ENCODE measurements around the gene TOP2B.

Gene TOP2B

DNA sequence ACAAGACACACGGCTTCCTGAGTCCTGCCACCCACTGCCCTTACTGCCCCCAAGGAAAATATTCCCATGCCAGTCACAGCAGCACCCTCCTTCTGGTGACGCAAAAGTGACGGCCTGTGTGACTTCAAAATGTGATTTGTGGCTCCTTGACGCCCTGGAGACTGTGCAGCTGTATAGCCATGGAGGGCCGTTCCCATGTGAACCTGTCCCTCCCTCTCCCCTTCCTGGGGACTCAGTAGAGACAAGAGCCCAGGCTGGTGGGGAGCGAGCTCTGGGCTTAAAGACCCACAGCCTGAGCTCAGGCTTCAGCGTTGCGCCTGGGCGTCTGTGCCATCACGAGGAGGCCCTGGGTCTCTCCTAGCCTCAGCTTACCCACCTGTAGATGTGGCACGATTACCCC is 78.2 kb downstream of the TOP2B start:
- Histone ChIP-seq H3K9me3 (ENCODE audit: control insufficient read depth, low read length) (no peaks in the 10 kb centered on the region), H3K9ac (ENCODE audit: low read length) (no peak overlapping the region), H3K27me3 (ENCODE audit: control insufficient read depth, insufficient read depth, low read length) (no peaks in the 10 kb centered on the region), H3K4me3 (ENCODE audit: low read length) (no peak overlapping the region), H3K4me1 (ENCODE audit: control insufficient read depth, insufficient read depth, low read length) (no peaks in the 10 kb centered on the region), H3K36me3 (ENCODE audit: control insufficient read depth, insufficient read depth, low read length) (no peaks in the 10 kb centered on the region)

DNA sequence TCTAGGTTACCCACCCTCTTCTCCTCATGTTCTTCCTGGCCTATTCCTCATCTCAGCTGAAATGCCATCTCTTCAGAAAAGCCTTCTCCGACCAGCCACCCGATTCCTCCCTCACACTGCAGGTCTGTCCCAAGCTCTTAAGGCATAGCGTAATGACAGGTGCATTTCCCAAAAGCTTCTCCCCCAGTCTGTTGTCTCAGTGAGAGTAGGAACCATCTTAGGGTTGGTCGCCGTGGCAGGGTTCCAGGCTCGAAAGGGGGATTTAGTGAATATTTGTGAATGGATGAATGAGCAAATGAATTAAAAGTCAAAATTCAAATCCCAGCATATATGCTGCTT is 78.6 kb downstream of the TOP2B start:
- Histone ChIP-seq H3K9me3 (ENCODE audit: control insufficient read depth, low read length) (no peaks in the 10 kb centered on the region), H3K4me1 (ENCODE audit: control insufficient read depth, insufficient read depth, low read length) (no peaks in the 10 kb centered on the region), H3K36me3 (ENCODE audit: control insufficient read depth, insufficient read depth, low read length) (no peaks in the 10 kb centered on the region), H3K4me3 (ENCODE audit: low read length) (no peak overlapping the region), H3K27me3 (ENCODE audit: control insufficient read depth, insufficient read depth, low read length) (no peaks in the 10 kb centered on the region), H3K9ac (ENCODE audit: low read length) (no peak overlapping the region)

DNA sequence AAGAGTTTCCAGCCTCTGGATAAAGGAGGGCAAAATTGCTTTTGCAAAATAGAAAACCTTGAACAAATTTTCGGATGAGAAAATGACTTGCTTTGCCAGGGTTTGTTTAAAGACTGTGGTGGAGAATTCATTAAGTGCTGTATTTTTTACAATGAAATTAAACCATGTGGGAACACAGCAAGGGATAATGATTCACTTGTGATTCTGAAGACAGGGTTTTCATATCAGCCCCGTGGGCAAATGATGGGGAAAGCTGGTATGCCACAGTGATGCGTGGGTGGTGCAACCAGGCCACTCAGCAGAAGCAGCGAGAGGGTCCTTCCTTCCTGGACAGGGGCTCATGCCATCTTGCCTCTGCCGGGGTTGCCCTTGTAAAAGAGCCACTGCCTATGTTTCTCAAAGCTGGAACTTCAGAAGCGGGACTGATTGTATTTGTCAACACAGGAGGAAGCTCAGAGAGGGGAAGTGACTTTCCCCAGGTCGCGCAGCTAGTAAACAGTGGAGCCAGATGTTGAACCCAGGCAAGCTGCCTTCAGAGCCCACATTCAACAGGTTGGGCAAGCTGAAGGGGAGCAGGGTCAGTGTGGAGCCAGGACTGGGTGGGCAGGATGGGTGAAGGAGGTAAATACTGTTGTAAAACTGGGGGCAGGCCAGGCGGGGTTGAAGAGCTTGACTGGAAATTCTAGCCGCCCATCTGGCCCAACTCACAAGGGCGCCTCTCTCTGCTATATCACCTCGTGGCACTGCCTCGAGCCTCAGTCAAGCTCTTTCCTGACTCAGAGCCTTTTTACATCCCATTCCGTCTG is 79.1 kb downstream of the TOP2B start:
- H3K36me3 ChIP-seq (ENCODE audit: control insufficient read depth, insufficient read depth, low read length), result no peaks in the 10 kb centered on the region
- no peaks in the 10 kb centered on the region for H3K9me3 ChIP-seq (ENCODE audit: control insufficient read depth, low read length)
- H3K27me3 ChIP-seq (ENCODE audit: control insufficient read depth, insufficient read depth, low read length), result no peaks in the 10 kb centered on the region
- no peak overlapping the region for H3K4me3 ChIP-seq (ENCODE audit: low read length)
- H3K9ac ChIP-seq (ENCODE audit: low read length), result no peak overlapping the region
- no peaks in the 10 kb centered on the region for H3K4me1 ChIP-seq (ENCODE audit: control insufficient read depth, insufficient read depth, low read length)

DNA sequence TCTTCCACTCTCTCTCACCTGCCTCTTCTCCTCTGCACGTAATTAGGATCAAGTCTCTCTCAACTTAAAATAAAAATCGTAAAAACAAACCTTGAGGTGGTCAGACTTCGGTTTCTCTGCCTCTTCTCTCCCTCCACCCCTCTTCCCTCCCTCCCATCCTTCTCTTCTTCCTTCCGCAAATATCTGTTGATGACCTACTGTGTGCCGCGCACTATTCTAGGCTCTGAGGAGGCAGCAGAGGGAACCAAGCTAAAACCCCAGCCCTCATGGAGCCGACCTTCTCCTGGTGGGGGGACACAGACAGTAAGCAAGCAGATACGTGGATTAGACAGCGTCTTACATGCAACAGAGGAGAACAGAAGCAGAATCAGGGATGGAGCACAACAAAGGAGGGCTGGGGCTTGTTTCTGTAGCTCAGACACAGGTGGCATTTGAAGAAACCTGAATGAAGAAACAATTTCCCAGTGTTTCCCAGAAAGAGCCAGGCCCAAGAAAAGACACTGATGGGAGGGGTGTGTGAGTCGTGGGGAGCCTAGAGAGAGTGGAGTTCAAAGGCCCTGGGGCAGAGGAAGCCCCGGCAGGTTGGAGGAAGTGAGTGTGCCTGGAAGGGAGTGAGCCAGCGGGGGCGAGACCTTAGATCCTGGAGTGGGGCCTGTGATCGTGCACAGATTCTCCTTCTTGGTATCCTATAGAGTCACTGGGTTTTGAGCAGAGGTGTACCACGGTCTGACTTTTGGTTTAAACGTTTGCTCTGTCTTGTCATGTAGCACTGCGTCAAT is 80.5 kb downstream of the TOP2B start:
- Histone ChIP-seq H3K4me1 (ENCODE audit: control insufficient read depth, insufficient read depth, low read length) (no peaks in the 10 kb centered on the region), H3K9ac (ENCODE audit: low read length) (no peak overlapping the region), H3K9me3 (ENCODE audit: control insufficient read depth, low read length) (no peaks in the 10 kb centered on the region), H3K27me3 (ENCODE audit: control insufficient read depth, insufficient read depth, low read length) (no peaks in the 10 kb centered on the region), H3K4me3 (ENCODE audit: low read length) (no peak overlapping the region), H3K36me3 (ENCODE audit: control insufficient read depth, insufficient read depth, low read length) (no peaks in the 10 kb centered on the region)

DNA sequence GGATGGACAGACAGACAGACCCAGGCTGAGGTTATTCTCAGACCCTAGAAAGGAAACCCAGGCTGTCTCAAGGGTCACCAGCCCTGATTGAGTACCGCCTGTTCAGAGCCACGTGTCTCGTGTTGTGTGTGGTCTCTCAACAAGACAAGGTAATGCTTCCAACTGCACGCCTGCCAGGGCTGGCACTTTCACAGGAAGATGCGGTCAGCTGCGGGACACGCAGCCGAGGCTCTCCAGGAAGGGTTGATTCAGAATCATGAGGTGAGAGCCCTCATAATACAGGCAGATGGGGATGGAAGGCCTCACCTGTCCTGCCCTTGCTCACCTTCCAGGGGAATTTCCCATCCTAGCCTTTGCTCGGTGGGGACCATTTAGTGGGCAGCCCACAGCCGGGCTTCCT is 81.4 kb downstream of the TOP2B start:
- Histone ChIP-seq H3K9ac (ENCODE audit: low read length) (no peak overlapping the region), H3K4me3 (ENCODE audit: low read length) (no peak overlapping the region), H3K36me3 (ENCODE audit: control insufficient read depth, insufficient read depth, low read length) (no peaks in the 10 kb centered on the region)

DNA sequence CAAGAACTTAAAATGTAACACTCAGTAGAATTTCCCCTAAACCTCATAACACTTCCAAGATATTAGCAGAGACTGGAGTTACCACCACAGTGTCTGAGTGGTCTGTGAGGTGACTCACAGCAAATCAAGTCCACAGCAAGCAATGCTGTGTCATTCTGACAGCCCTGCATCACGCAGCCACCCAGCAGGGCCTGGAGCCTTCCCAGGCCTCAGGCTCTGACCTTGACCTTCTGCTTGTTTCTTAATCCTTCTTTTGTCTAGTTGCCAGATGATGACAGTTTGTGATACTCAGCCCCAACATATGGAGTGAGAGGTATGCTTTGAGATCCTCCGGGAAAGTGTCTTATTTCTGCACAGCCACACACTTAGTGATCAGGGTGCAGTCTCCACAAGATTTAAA is 82.5 kb downstream of the TOP2B start:
- Histone ChIP-seq H3K36me3 (ENCODE audit: control insufficient read depth, insufficient read depth, low read length) (no peaks in the 10 kb centered on the region), H3K4me3 (ENCODE audit: low read length) (no peak overlapping the region), H3K4me1 (ENCODE audit: control insufficient read depth, insufficient read depth, low read length) (no peaks in the 10 kb centered on the region), H3K27me3 (ENCODE audit: control insufficient read depth, insufficient read depth, low read length) (no peaks in the 10 kb centered on the region), H3K9ac (ENCODE audit: low read length) (no peak overlapping the region), H3K9me3 (ENCODE audit: control insufficient read depth, low read length) (no peaks in the 10 kb centered on the region)

More for the DNA sequence above, 81.4 kb downstream of the TOP2B start:
- Histone ChIP-seq H3K4me1 (ENCODE audit: control insufficient read depth, insufficient read depth, low read length) (no peaks in the 10 kb centered on the region), H3K9me3 (ENCODE audit: control insufficient read depth, low read length) (no peaks in the 10 kb centered on the region), H3K27me3 (ENCODE audit: control insufficient read depth, insufficient read depth, low read length) (no peaks in the 10 kb centered on the region)

DNA sequence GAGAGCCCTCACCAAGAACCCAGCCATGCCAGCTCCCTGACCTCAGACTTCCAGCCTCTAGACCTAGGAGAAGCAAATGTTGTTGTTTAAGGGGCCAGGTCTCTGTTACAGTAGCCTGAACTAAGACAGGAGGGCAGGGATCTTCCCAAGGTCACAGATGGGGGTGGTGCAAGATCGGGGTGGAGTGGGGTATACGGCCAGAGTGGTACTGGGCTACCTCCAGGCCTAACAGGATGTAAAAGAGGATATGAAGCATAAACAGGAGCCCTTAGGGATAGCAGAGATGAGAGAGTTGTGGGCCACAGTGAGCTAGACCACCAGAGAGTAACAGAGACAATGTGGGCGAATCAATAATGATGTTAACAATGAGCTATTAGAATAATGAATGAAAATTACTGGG is 82.9 kb downstream of the TOP2B start:
- no peaks in the 10 kb centered on the region for H3K27me3 ChIP-seq (ENCODE audit: control insufficient read depth, insufficient read depth, low read length)
- no peaks in the 10 kb centered on the region for H3K4me1 ChIP-seq (ENCODE audit: control insufficient read depth, insufficient read depth, low read length)
- no peaks in the 10 kb centered on the region for H3K36me3 ChIP-seq (ENCODE audit: control insufficient read depth, insufficient read depth, low read length)
- H3K9me3 ChIP-seq (ENCODE audit: control insufficient read depth, low read length), result no peaks in the 10 kb centered on the region
- H3K4me3 ChIP-seq (ENCODE audit: low read length), result no peak overlapping the region
- no peak overlapping the region for H3K9ac ChIP-seq (ENCODE audit: low read length)

DNA sequence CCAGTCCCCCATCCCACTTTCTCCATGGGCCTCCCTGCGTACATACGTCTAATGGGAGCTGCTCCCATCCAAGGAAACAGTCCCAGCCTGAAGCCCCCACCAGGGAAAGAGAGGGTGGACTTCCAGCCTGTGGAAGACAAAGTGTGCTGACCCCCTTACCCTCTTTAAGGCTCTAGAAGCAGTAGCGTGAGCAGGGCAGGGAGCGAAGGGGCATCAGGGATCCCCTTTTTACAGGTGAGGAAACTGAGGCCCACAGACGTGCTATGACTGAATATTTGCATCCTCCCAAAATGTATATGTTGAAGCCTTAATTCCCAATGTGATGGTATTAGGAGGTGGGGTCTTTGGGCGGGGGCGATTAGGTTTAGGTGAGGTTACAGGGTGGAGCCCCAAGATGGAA is 83.4 kb downstream of the TOP2B start:
- H3K27me3 ChIP-seq (ENCODE audit: control insufficient read depth, insufficient read depth, low read length), result no peaks in the 10 kb centered on the region
- H3K4me3 ChIP-seq (ENCODE audit: low read length), result no peak overlapping the region
- H3K9ac ChIP-seq (ENCODE audit: low read length), result no peak overlapping the region
- H3K9me3 ChIP-seq (ENCODE audit: control insufficient read depth, low read length), result no peaks in the 10 kb centered on the region
- no peaks in the 10 kb centered on the region for H3K36me3 ChIP-seq (ENCODE audit: control insufficient read depth, insufficient read depth, low read length)
- H3K4me1 ChIP-seq (ENCODE audit: control insufficient read depth, insufficient read depth, low read length), result no peaks in the 10 kb centered on the region

DNA sequence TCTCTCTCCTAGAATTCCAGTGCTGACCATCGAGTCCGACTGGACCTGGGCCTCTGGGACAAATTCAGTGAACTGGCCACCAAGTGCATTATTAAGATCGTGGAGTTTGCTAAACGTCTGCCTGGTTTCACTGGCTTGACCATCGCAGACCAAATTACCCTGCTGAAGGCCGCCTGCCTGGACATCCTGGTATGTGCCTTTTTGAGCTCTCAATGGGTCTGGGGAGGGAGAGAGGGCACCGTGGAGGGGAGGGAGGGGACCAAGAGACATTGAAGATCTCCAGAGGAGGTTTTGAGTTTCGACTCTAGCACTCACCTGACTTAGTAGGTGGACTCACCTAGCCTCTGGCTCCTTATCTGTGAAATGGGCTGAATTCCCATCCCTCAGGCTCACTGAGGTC is 84.2 kb downstream of the TOP2B start:
- no peak overlapping the region for H3K4me3 ChIP-seq (ENCODE audit: low read length)
- H3K9me3 ChIP-seq (ENCODE audit: control insufficient read depth, low read length), result no peaks in the 10 kb centered on the region
- no peaks in the 10 kb centered on the region for H3K4me1 ChIP-seq (ENCODE audit: control insufficient read depth, insufficient read depth, low read length)
- no peak overlapping the region for H3K9ac ChIP-seq (ENCODE audit: low read length)
- H3K27me3 ChIP-seq (ENCODE audit: control insufficient read depth, insufficient read depth, low read length), result no peaks in the 10 kb centered on the region
- no peaks in the 10 kb centered on the region for H3K36me3 ChIP-seq (ENCODE audit: control insufficient read depth, insufficient read depth, low read length)

DNA sequence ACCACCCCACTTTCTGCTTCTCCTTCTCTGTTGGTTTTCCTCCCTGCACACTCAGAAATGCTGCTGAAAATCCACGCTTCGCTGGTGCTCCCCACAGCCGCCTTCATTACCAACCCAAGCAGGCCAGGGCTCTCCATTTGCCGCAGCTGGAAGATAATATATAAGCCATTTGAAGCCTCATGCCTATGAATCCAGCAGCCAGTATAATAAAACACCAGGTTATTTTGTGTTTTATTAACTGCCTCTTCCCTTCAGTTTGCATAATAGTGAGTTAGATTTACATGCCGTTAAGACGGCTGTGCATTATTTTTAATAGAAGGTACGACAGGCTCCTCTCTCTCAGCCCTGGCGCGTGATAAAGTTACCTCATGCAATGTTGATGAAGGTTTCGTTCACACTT is 86.6 kb downstream of the TOP2B start:
- H3K9ac ChIP-seq (ENCODE audit: low read length), result no peak overlapping the region
- no peaks in the 10 kb centered on the region for H3K9me3 ChIP-seq (ENCODE audit: control insufficient read depth, low read length)
- no peaks in the 10 kb centered on the region for H3K4me1 ChIP-seq (ENCODE audit: control insufficient read depth, insufficient read depth, low read length)
- no peak overlapping the region for H3K4me3 ChIP-seq (ENCODE audit: low read length)
- no peaks in the 10 kb centered on the region for H3K27me3 ChIP-seq (ENCODE audit: control insufficient read depth, insufficient read depth, low read length)
- H3K36me3 ChIP-seq (ENCODE audit: control insufficient read depth, insufficient read depth, low read length), result no peaks in the 10 kb centered on the region

DNA sequence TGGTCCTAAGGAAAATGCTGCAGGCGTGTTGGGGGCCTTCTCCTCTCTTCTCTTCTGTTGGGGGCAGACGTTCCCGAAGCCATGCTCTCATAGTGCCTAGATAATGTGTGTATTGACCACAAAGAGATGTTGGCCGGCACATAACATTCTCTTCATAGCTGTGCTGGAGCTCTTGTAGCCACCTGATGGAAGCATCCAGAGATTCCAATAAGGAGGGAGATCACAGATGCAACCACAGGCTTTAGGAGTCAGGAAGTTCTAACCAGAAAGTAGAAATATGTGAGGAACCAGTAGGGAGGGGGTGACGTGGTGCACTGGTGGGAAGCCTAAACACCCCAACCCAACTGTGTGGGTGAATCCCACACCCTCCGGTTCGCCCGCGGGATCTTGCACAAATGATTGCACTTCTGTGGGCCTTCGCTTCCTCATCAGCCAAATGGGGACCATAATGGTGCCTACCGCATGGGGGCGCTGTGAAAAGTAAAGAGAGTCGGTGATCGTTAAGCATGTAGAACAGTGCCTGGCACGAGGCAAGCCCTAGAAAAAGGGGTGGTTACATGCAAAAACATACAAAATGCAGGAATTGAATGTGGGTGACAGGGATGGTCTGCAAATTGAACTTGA is 87.8 kb downstream of the TOP2B start:
- Histone ChIP-seq H3K4me1 (ENCODE audit: control insufficient read depth, insufficient read depth, low read length) (no peaks in the 10 kb centered on the region), H3K9me3 (ENCODE audit: control insufficient read depth, low read length) (no peaks in the 10 kb centered on the region), H3K27me3 (ENCODE audit: control insufficient read depth, insufficient read depth, low read length) (no peaks in the 10 kb centered on the region), H3K4me3 (ENCODE audit: low read length) (no peak overlapping the region), H3K36me3 (ENCODE audit: control insufficient read depth, insufficient read depth, low read length) (no peaks in the 10 kb centered on the region), H3K9ac (ENCODE audit: low read length) (no peak overlapping the region)

DNA sequence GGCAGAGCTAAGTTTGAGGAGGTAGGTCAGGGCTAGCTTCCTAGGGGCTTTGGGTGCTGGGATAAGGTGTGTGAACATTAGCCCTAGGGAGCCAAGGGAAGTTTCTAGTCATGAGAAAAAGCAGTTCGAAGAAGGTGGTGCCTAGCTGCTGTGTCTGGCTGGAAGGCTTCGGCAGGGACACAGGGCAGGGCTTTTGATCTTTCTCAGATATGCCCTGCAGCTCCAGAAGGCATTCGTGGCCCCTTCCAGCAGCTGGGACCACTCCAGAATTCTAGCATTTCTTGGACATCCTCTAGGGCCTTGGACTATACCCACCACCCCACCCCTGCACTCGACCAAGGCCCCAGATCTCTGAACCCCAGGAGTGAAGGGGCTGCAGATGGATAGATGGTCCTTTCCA is 88.6 kb downstream of the TOP2B start:
- H3K9me3 ChIP-seq (ENCODE audit: control insufficient read depth, low read length), result no peaks in the 10 kb centered on the region
- no peak overlapping the region for H3K4me3 ChIP-seq (ENCODE audit: low read length)
- H3K4me1 ChIP-seq (ENCODE audit: control insufficient read depth, insufficient read depth, low read length), result no peaks in the 10 kb centered on the region
- H3K27me3 ChIP-seq (ENCODE audit: control insufficient read depth, insufficient read depth, low read length), result no peaks in the 10 kb centered on the region
- no peaks in the 10 kb centered on the region for H3K36me3 ChIP-seq (ENCODE audit: control insufficient read depth, insufficient read depth, low read length)
- no peak overlapping the region for H3K9ac ChIP-seq (ENCODE audit: low read length)

Measured in mucosa of stomach (tissue), 1 donor.